Esophagus squamous epithelium (tissue), 4 donors: ENCODE results near the gene AMPH.

Experiments
- CTCF ChIP-seq, 6 experiments: fragments of 450-650 bp in 4 of 6; fragments of 200-600 bp in 2 of 6; sonication (generic) in 2 of 6; IDR thresholded peaks; one replicate each; pipeline ENCODE4 v1.5.1; 2016 to 2019; ENCODE audit warnings: antibody characterized with exemption in 6 of 6, mild to moderate bottlenecking in 4 of 6, moderate library complexity in 4 of 6
- POLR2A ChIP-seq, 4 donors: fragments of 450-650 bp; IDR thresholded peaks; one replicate each; pipeline ENCODE4 v1.6.1; 2017; ENCODE audit warnings: antibody characterized with exemption in 4 of 4, mild to moderate bottlenecking in 4 of 4, moderate library complexity in 3 of 4

DNA sequence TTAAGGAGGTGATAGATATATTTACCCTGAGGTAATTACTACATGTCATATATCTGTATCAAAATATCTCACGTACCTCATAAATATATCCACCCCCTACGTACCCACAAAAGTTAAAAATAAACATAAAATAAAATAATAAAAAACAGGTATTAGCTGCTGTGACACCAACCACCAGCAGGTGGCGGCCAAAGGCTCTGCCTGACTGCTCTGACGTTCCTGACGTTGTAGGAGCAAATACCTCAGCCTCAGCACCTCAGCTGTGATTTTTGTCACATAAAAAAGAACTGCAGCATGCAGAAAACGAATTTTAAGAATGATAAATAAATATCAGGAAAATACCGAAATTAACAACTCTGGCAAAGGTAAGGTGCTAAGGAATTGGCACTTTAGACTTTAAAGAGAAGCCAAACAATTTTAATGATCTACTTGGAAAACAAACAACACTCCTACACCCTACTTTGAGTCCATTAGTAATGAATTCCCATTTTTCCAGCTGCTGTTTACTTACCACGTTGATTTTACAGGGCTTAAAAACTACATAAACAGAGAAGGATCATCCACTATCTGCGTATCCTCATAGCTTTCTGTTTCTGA, 232.3 kb downstream of the AMPH start:
- TF ChIP-seq POLR2A (IDR thresholded peaks at IDR 0.05) (no peak), CTCF (IDR thresholded peaks at IDR 0.05) (peak; percentile 46 to 89 (median 76))
